GM13977 (cell line): ENCODE results near the gene KLHL18.
"Not testable (repeated sequence)": the region's sequence is repeated elsewhere in the genome, so short reads cannot be mapped to it uniquely, and the experiment has no call there.

Experiments
- DNase-seq: peaks from one replicate; pipeline ENCODE4 v3.0.0; 2012; ENCODE audit warnings: low spot score
- in situ Hi-C: fragments of 300-500 bp; cut with MboI; formaldehyde crosslinking; loops from one replicate; pipeline ENCODE4 v1.12.0; 2022; ENCODE audit warnings: low sequenced_read_pairs, low pct_unique_long_range_greater_than_20kb, mixed read lengths, inconsistent platforms; ENCODE audit not compliant: unreplicated experiment
- TF ChIP-seq, protein P1 (sequence below): IDR thresholded peaks from 2 replicates; pipeline ENCODE4 v1.5.1; 2012; ENCODE audit warnings: mild to moderate bottlenecking, control low read depth; ENCODE audit not compliant: insufficient read depth; ENCODE audit errors: extremely low read depth, missing control alignments

KLHL18 gene

DNA sequence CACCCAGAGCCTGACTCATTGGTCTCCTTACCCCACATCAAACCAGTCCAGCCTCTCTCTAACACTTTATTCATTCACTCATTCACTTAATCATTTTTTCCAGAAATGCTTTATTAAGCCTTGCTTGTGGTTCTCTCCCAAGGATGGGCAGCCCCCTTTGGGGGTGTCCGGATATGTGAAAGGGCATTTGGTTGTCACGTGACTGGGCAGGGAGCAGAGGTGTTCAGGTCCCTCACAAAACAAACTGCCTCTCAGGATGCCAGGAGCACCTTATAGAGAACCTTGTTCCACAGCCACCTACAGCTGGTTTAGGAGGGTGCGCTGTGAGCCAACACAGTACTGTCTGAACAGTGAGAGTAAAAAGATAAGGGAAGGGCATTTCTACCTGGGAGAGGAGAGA, 72.3 kb downstream of the KLHL18 start:
- DNase-seq, result no peak
- in situ Hi-C loops, result loop anchor here (25.0 kb wide), 1 partner anchor 443 kb away; no protein-coding TSS in a partner anchor
- TF ChIP-seq, protein P1, sequence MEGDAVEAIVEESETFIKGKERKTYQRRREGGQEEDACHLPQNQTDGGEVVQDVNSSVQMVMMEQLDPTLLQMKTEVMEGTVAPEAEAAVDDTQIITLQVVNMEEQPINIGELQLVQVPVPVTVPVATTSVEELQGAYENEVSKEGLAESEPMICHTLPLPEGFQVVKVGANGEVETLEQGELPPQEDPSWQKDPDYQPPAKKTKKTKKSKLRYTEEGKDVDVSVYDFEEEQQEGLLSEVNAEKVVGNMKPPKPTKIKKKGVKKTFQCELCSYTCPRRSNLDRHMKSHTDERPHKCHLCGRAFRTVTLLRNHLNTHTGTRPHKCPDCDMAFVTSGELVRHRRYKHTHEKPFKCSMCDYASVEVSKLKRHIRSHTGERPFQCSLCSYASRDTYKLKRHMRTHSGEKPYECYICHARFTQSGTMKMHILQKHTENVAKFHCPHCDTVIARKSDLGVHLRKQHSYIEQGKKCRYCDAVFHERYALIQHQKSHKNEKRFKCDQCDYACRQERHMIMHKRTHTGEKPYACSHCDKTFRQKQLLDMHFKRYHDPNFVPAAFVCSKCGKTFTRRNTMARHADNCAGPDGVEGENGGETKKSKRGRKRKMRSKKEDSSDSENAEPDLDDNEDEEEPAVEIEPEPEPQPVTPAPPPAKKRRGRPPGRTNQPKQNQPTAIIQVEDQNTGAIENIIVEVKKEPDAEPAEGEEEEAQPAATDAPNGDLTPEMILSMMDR, result no peak

DNA sequence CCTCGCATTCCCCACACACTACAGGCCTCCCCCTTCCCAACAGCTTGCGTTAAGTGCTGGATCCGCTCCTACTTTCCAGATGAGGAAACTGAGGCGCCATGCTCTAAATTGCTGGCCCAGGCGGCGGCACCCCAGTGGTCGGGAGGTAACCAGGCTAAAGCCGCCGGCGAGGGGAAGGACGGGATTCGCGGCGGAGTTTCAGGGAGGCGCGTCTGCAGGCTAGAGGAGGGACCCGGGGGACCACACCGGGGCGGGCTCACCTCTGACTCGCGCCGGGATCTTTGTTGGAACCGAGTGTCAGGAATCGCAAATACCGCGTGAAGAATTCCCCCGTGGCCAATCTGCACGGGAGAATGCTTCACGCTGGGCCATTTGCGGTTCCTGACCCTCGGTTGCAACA, 73.5 kb downstream of the KLHL18 start:
- TF ChIP-seq, protein P1, result no peak
- in situ Hi-C loops, result loop anchor here (25.0 kb wide), 1 partner anchor 444 kb away; no protein-coding TSS in a partner anchor
- DNase-seq, result no peak

GRCh38 chr3:47359323-47359722, 76.6 kb downstream of the KLHL18 start:
- TF ChIP-seq, protein P1, result no peak
- DNase-seq, result no peak
- in situ Hi-C loops, result loop anchor here (25.0 kb wide), 1 partner anchor 447 kb away; no protein-coding TSS in a partner anchor

GRCh38 chr3:47360110-47360517, 77.4 kb downstream of the KLHL18 start:
- in situ Hi-C loops, result loop anchor here (10.0 to 25.0 kb wide), 2 partner anchors 448 to 645 kb away; partner anchors contain the start of gene PRSS50
- DNase-seq, result not testable (repeated sequence)

GRCh38 chr3:47362701-47363100, 80.0 kb downstream of the KLHL18 start:
- in situ Hi-C loops, result loop anchor here (10.0 to 25.0 kb wide), 2 partner anchors 450 to 648 kb away; partner anchors contain the start of gene PRSS50
- no peak for DNase-seq
- TF ChIP-seq, protein P1, result no peak

DNA sequence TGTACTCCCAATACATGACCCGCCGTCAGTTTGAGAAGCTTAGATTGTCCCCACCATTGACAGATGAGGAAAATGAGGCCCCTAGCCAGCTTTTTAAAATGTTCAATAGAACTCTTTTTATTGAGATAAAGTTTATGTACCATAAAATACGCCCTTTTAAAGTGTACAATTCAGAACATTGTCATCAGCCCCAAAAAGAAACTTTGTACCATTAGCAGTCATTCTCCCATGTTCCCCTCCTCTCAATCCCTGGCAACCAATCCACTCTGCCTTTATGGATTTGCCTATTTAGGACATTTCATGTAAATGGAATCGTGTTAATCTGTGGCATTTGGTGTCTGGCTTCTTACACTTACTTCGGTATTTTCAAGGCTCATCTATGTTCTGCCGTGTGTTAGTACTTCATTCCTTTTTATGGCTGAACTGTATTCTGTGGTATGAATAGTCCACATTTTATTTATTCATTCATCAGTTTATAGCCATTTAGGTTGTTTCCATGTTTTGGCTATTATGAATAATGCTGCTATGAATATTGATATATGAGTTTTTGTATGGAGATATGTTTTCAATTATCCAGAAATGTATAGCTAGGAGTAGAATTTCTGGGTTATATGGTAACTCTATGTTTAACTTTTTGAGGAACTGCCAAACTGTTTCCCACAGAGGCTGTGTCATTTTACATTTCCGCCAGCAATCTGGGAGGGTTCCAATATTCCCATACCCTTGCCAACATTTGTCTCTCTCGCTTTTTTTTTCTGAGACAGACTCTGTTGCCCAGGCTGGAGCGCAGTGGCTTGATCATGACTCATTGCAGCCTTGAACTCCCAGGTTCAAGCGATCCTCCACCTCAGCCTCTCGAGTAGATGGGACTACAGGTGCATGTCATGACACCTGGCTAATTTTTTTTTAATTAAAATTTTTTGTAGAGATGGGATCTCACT, 82.7 kb downstream of the KLHL18 start:
- in situ Hi-C loops, result loop anchor here (10.0 to 25.0 kb wide), 2 partner anchors 453 to 651 kb away; partner anchors contain the start of gene PRSS50
- TF ChIP-seq, protein P1, result no peak
- DNase-seq, result no peak

DNA sequence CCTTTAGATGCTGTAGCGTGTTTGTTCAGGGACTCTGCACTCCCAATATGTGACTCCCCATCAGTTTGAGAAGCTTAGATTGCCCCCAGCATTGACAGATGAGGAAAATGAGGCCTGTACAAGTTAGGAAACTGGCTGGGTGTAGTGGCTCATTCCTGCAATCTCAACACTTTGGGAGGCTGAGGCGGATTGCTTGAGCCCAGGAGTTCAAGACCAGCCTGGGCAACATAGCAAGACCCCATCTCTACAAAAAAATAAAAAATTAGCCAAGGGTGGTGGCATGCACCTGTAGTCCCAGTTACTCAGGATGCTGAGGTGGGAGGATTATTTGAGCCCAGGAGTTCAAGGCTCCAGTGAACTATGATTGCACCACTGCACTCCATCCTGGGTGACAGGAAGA, 84.1 kb downstream of the KLHL18 start:
- in situ Hi-C loops, result loop anchor here (10.0 to 25.0 kb wide), 2 partner anchors 455 to 652 kb away; partner anchors contain the start of gene PRSS50
- no peak for DNase-seq
- TF ChIP-seq, protein P1, result no peak
